VCaP (cell line): ENCODE measurements around the gene ACADL.
"Not testable (repeated sequence)": the region's sequence is repeated elsewhere in the genome, so short reads cannot be mapped to it uniquely, and the experiment has no call there.

Experiments used
- H3K27ac ChIP-seq: fragments of 450-650 bp; 2 replicates; pipeline ENCODE4 v1.5.1; 2017
- TF ChIP-seq, protein P1 (sequence below): fragments of 450-650 bp; conservative IDR thresholded peaks from 2 replicates; pipeline ENCODE4 v1.5.1; 2017; ENCODE audit warnings: mild to moderate bottlenecking, moderate library complexity

ACADL gene

DNA sequence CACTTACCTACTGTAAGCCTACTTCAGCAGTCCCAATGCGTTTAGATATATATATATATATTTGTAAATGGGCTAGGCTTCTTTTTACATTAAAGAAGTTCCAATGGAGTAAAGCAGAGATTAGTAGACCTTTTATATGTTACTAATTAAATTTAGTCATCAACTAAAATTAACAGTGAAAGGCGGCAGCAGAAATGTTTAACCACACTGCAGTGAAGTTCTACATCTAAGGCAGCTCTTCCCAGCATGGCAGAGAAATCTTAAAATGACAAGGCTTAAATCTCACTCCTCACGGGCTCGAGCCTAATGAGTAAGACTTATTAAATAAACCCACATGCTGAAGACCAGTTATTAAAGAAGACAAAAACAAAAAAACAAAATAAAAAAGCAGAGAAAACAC, 34.9 kb downstream of the ACADL start:
- TF ChIP-seq, protein P1, sequence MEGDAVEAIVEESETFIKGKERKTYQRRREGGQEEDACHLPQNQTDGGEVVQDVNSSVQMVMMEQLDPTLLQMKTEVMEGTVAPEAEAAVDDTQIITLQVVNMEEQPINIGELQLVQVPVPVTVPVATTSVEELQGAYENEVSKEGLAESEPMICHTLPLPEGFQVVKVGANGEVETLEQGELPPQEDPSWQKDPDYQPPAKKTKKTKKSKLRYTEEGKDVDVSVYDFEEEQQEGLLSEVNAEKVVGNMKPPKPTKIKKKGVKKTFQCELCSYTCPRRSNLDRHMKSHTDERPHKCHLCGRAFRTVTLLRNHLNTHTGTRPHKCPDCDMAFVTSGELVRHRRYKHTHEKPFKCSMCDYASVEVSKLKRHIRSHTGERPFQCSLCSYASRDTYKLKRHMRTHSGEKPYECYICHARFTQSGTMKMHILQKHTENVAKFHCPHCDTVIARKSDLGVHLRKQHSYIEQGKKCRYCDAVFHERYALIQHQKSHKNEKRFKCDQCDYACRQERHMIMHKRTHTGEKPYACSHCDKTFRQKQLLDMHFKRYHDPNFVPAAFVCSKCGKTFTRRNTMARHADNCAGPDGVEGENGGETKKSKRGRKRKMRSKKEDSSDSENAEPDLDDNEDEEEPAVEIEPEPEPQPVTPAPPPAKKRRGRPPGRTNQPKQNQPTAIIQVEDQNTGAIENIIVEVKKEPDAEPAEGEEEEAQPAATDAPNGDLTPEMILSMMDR: no peak
- peak overlapping the region; percentile 7; the same call in 1 of the 2 replicates for H3K27ac ChIP-seq

GRCh38 chr2:210189452-210190138, 35.7 kb downstream of the ACADL start:
- H3K27ac ChIP-seq: peak overlapping the region; percentile 7; the same call in 1 of the 2 replicates
- TF ChIP-seq, protein P1: no peak

DNA sequence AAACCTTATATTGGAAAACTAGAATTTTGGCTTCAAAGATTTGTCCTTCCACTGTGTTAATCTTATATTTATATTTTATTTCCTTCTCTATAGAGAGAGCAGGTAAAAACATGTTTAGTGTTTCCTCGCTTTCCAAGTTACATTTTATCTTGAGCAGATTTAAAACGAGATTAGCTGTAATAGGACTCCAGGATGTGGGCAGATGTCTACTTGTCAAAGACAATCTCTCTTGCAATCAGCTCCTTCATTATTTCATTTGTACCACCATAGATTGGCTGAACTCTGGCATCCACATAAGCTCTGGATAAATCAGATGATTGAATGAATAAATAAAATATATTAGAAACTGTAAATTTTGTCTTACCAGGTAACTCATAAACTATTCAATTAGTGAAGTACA, 36.5 kb downstream of the ACADL start:
- peak overlapping the region; percentile 20; the same call in 1 of the 2 replicates for H3K27ac ChIP-seq
- TF ChIP-seq, protein P1: no peak

- TF ChIP-seq, protein P1: no peak
- H3K27ac ChIP-seq: peak overlapping the region; percentile 20; the same call in 1 of the 2 replicates
These were observed 37.1 kb downstream of the ACADL start for GRCh38 chr2:210188190-210188589.

GRCh38 chr2:210183936-210184335, 41.3 kb downstream of the ACADL start:
- H3K27ac ChIP-seq: not testable (repeated sequence)

- not testable (repeated sequence) for H3K27ac ChIP-seq
These were observed 43.6 kb downstream of the ACADL start for GRCh38 chr2:210181606-210182088.

- H3K27ac ChIP-seq: not testable (repeated sequence)
These were observed 44.1 kb downstream of the ACADL start for GRCh38 chr2:210181033-210181605.

GRCh38 chr2:210180477-210180876, 44.8 kb downstream of the ACADL start:
- no peak overlapping the region for H3K27ac ChIP-seq
- TF ChIP-seq, protein P1: no peak

GRCh38 chr2:210179351-210179990, 45.8 kb downstream of the ACADL start:
- TF ChIP-seq, protein P1: no peak
- no peak overlapping the region for H3K27ac ChIP-seq
